ENCODE data around the gene PIWIL4.

DNA sequence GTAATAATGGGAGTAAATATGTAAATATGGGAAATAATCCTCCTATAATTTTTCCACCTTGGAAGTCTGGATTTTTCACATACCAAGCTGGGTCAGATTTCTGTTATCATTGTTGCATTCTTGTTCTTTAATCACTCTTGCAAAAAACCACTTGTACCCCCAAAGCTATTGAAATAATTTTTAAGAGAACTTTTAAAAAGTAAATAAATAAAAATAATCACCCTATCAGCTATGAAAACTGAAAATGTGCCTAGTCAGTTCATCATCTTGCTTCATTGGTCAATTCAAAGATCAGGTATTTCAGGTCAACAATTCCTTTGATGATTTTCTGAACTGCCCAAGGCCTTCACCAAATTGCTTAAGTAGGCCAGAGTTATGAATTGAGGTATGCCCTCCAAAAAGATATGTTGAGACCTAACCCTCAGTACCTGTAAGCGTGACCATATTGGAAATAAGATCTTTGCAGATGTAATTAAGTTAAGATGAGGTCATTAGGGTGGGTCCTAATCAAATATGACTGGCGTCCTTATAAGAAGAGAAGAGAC lies 95.8 kb downstream of the PIWIL4 start:
- TF ChIP-seq POLR2A (IDR thresholded peaks at IDR 0.05) = no peak
- TF ChIP-seq, protein P1, sequence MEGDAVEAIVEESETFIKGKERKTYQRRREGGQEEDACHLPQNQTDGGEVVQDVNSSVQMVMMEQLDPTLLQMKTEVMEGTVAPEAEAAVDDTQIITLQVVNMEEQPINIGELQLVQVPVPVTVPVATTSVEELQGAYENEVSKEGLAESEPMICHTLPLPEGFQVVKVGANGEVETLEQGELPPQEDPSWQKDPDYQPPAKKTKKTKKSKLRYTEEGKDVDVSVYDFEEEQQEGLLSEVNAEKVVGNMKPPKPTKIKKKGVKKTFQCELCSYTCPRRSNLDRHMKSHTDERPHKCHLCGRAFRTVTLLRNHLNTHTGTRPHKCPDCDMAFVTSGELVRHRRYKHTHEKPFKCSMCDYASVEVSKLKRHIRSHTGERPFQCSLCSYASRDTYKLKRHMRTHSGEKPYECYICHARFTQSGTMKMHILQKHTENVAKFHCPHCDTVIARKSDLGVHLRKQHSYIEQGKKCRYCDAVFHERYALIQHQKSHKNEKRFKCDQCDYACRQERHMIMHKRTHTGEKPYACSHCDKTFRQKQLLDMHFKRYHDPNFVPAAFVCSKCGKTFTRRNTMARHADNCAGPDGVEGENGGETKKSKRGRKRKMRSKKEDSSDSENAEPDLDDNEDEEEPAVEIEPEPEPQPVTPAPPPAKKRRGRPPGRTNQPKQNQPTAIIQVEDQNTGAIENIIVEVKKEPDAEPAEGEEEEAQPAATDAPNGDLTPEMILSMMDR (IDR thresholded peaks at IDR 0.05) = no peak
